Measurements from ENCODE around the gene GDPD5. TPM values are rescaled to one million over a fixed set of nuclear protein-coding genes. Genes with fewer than 3 reads are reported as not detected.

The GDPD5 gene
- total RNA-seq, 1 experiment from 2014 or later = 28.6 TPM

DNA sequence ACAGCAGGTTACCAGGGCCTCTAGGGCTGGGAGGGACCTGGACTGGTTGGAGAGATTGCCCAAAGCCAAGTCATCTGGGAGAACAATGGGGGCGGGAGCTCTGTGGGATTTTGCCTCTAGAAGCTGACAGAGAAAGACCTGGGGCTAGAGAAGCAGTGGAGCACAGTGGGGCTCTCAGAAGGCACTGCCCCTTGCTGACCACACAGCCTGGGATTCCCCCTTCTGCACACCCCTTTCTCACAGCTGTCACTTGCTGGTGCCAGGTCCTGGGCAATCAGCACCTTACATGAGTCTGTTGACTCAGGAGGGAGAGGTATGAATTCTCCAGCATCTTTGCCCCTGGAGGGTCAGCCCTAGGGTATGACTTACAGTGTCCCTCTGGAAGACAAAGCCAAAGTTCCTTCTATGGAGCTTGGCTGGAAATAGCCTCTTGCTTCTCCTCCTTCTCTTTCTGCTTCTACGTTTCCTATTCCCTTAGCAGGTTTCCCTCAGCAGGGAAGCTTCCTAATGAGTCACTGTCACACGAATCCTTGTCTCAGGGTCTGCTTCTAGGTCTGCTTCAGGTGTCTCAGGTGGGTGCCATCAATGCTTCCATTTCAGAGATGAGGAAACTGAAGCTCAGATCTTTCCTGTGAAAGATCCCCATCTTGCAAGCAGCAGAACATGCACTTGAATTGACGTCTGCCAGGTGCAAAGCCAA, 27.0 kb downstream of the GDPD5 start:
- POLR2A ChIA-PET = interaction anchor here (0.6 to 1.0 kb wide), 2 partner anchors 8 to 27 kb away, joined by 3 read pairs; partner anchors contain the start of gene GDPD5
- intact Hi-C loops (cut with micrococcal nuclease; ENCODE audit: unreplicated experiment) = loop anchor here (5.0 kb wide), 1 partner anchor 51 kb away; no protein-coding TSS in a partner anchor
- peak overlapping the region; percentile 30 for H3K27ac Mint-ChIP-seq (ENCODE audit: unreplicated experiment)

DNA sequence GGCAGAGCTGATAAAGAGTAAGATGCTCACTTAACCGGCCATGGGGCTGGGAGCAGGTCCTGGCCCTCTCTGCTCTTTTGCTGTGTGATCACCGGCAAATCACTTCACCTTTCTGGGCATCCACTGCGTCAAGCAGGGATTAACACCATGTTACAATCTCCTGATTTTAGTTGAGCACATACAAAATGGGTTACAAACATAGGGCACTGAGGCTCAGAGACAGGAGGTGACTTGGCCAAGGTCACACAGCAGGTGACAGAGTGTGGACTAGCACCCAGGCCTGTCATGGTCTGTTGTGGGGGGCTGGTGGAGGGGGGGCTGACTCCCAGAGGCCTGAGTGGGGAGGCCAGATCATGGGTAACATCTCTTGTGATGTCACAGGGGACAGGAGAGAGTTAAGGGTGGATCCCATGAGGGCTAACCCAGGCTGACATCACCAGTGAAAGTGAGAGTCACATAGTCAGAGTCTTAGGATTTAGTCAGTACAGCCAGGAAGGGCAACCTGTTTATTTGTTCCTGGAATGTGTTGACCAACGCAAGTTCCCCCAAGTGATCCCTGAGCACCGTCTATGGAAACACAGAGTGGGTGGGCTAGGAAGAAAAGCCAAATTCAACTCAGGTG, 27.8 kb downstream of the GDPD5 start:
- Histone ChIP-seq H3K4me3 (ENCODE audit: low read depth, low read length) (no peak overlapping the region), H3K4me1 (peaks cover 40% of the 10 kb centered on the region), H3K36me3 (ENCODE audit: control insufficient read depth, insufficient read depth, low read length) (no peaks in the 10 kb centered on the region), H3K27me3 (replicated peaks; ENCODE audit: control insufficient read depth, insufficient read depth, low read length) (no peaks in the 10 kb centered on the region), H3K9me3 (no peaks in the 10 kb centered on the region)
- H3K4me3 Mint-ChIP-seq (ENCODE audit: unreplicated experiment) = no peak overlapping the region
- DNase-seq = no peak
- peaks cover 22% of the 10 kb centered on the region for H3K4me1 Mint-ChIP-seq (ENCODE audit: low read depth, unreplicated experiment)
- BruUV-seq (replicated peaks) = no TSS peak
- H3K27ac Mint-ChIP-seq (ENCODE audit: unreplicated experiment) = no peak overlapping the region
- no peaks in the 10 kb centered on the region for H3K36me3 Mint-ChIP-seq (ENCODE audit: insufficient read depth, unreplicated experiment)
- CTCF ChIA-PET = no interaction called here
- POLR2A ChIA-PET = no interaction called here
- intact Hi-C loops (cut with micrococcal nuclease; ENCODE audit: unreplicated experiment) = loop anchor here (5.0 kb wide), 1 partner anchor 51 kb away; no protein-coding TSS in a partner anchor
- H3K9me3 Mint-ChIP-seq (ENCODE audit: unreplicated experiment) = no peaks in the 10 kb centered on the region
- H3K27me3 Mint-ChIP-seq (ENCODE audit: insufficient read depth, unreplicated experiment) = no peaks in the 10 kb centered on the region
- TF ChIP-seq, protein P1, sequence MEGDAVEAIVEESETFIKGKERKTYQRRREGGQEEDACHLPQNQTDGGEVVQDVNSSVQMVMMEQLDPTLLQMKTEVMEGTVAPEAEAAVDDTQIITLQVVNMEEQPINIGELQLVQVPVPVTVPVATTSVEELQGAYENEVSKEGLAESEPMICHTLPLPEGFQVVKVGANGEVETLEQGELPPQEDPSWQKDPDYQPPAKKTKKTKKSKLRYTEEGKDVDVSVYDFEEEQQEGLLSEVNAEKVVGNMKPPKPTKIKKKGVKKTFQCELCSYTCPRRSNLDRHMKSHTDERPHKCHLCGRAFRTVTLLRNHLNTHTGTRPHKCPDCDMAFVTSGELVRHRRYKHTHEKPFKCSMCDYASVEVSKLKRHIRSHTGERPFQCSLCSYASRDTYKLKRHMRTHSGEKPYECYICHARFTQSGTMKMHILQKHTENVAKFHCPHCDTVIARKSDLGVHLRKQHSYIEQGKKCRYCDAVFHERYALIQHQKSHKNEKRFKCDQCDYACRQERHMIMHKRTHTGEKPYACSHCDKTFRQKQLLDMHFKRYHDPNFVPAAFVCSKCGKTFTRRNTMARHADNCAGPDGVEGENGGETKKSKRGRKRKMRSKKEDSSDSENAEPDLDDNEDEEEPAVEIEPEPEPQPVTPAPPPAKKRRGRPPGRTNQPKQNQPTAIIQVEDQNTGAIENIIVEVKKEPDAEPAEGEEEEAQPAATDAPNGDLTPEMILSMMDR (IDR thresholded peaks at IDR 0.05; ENCODE audit: insufficient read depth in 1 of 2, low read depth in 1 of 2, low read length in 1 of 2, severe bottlenecking in 1 of 2, unreplicated experiment in 1 of 2) = no peak

More for the DNA sequence above, 27.0 kb downstream of the GDPD5 start:
- Mint-ChIP-seq H3K27me3 (ENCODE audit: insufficient read depth, unreplicated experiment) (no peaks in the 10 kb centered on the region), H3K4me1 (ENCODE audit: low read depth, unreplicated experiment) (peaks cover 22% of the 10 kb centered on the region), H3K4me3 (ENCODE audit: unreplicated experiment) (no peak overlapping the region), H3K9me3 (ENCODE audit: unreplicated experiment) (no peaks in the 10 kb centered on the region), H3K36me3 (ENCODE audit: insufficient read depth, unreplicated experiment) (no peaks in the 10 kb centered on the region)
- Histone ChIP-seq H3K36me3 (ENCODE audit: control insufficient read depth, insufficient read depth, low read length) (no peaks in the 10 kb centered on the region), H3K27me3 (replicated peaks; ENCODE audit: control insufficient read depth, insufficient read depth, low read length) (no peaks in the 10 kb centered on the region), H3K4me1 (peaks cover 40% of the 10 kb centered on the region), H3K9me3 (no peaks in the 10 kb centered on the region), H3K4me3 (ENCODE audit: low read depth, low read length) (no peak overlapping the region)
- CTCF ChIA-PET = interaction anchor here (0.5 to 1.8 kb wide), 10 partner anchors 11 to 282 kb away, joined by 3 to 5 read pairs (median 4); partner anchors contain the start of gene GDPD5
- DNase-seq = peak; percentile 39 to 75
- TF ChIP-seq, protein P1 (IDR thresholded peaks at IDR 0.05; ENCODE audit: insufficient read depth in 1 of 2, low read depth in 1 of 2, low read length in 1 of 2, severe bottlenecking in 1 of 2, unreplicated experiment in 1 of 2) = no peak
- BruUV-seq (replicated peaks) = no TSS peak

DNA sequence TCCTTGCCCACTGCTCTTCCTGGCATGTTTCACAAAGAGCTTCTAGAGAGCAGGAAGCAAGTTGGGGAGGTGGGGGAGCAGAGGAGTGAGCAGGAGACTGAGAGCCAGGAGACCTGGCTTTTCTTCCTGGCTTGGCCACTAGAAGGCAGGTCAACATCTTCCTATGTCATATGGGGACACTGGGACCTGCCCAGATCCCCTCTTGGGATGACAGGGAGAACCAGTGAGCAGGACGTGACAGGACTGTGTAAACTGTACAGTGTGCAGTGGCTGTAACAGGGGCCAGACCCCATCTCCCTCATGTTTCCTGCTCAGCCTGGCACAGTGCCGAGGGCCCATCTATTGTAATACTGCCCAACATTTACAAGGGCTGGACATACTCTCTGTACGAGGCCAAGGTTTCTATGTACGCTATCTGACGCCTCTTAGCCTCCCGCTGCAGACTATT, 29.4 kb downstream of the GDPD5 start:
- ChIA-PET POLR2A (interaction anchor here (0.5 kb wide), 1 partner anchor 35 kb away, joined by 3 read pairs; no protein-coding TSS in a partner anchor), CTCF (interaction anchor here (0.7 kb wide), 1 partner anchor 36 kb away, joined by 3 read pairs; no protein-coding TSS in a partner anchor)
- H3K27me3 ChIP-seq (replicated peaks; ENCODE audit: control insufficient read depth, insufficient read depth, low read length) = no peaks in the 10 kb centered on the region
- intact Hi-C loops (cut with micrococcal nuclease; ENCODE audit: unreplicated experiment) = loop anchor here (1.0 to 5.0 kb wide), 3 partner anchors 30 to 49 kb away; no protein-coding TSS in a partner anchor
- peaks cover 22% of the 10 kb centered on the region for H3K4me1 Mint-ChIP-seq (ENCODE audit: low read depth, unreplicated experiment)
- peak; percentile 64 to 69 for DNase-seq
- H3K36me3 ChIP-seq (ENCODE audit: control insufficient read depth, insufficient read depth, low read length) = no peaks in the 10 kb centered on the region
- TF ChIP-seq, protein P1 (IDR thresholded peaks at IDR 0.05; ENCODE audit: insufficient read depth in 1 of 2, low read depth in 1 of 2, low read length in 1 of 2, severe bottlenecking in 1 of 2, unreplicated experiment in 1 of 2) = peak; percentile 57 to 78
- H3K4me1 ChIP-seq = peaks cover 45% of the 10 kb centered on the region
- H3K4me3 Mint-ChIP-seq (ENCODE audit: unreplicated experiment) = no peak overlapping the region
- no peak overlapping the region for H3K4me3 ChIP-seq (ENCODE audit: low read depth, low read length)
- H3K36me3 Mint-ChIP-seq (ENCODE audit: insufficient read depth, unreplicated experiment) = no peaks in the 10 kb centered on the region
- H3K27ac Mint-ChIP-seq (ENCODE audit: unreplicated experiment) = no peak overlapping the region
- H3K9me3 ChIP-seq = no peaks in the 10 kb centered on the region
- no peaks in the 10 kb centered on the region for H3K9me3 Mint-ChIP-seq (ENCODE audit: unreplicated experiment)
- no TSS peak for BruUV-seq (replicated peaks)
- H3K27me3 Mint-ChIP-seq (ENCODE audit: insufficient read depth, unreplicated experiment) = no peaks in the 10 kb centered on the region

Data from Caco-2 (cell line).